ENCODE results near the gene RUNX2. TPM values are rescaled to one million over a fixed set of nuclear protein-coding genes. Genes with fewer than 3 reads are reported as not detected.

RUNX2 gene
- total RNA-seq, 1 experiment from 2014 or later, result 7.0 TPM

DNA sequence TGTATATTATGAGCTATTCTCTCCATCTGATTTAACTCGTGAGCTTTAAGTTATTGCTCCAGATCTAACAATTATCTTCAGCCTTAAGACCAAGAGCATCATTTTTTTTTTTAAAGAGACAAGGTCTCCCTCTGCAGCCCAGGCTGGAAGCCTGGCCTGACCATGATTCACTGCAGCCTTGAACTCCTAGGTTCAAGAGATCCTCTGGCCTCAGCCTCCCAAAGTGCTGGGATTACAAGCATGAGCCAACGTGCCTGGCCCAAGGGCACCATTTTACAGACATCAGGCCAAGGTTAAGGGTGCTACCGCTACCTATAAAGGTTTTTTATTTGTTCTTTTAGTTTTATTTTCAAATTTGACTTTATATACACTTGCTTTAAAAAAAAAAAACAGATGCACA lies 47.3 kb downstream of the RUNX2 start:
- Histone ChIP-seq H3K4me1 (ENCODE audit: control insufficient read depth, insufficient read depth, low read length) (peaks cover 15% of the 10 kb centered on the region), H3K4me3 (ENCODE audit: low read depth in 2 of 2, low read length in 2 of 2) (no peak overlapping the region), H3K9me3 (ENCODE audit: control insufficient read depth, insufficient read depth, low read depth, low read length) (no peaks in the 10 kb centered on the region), H3K27me3 (ENCODE audit: control insufficient read depth, insufficient read depth, low read length) (no peaks in the 10 kb centered on the region), H3K36me3 (ENCODE audit: control insufficient read depth, insufficient read depth, low read length) (no peaks in the 10 kb centered on the region), H3K27ac (ENCODE audit: low read length) (no peak overlapping the region)
- DNase-seq (ENCODE audit: low read depth, low spot score) (no peak), ATAC-seq (no peak)
- CTCF ChIA-PET, result no interaction called here
- BruUV-seq (replicated peaks), result no TSS peak
- in situ Hi-C loops (cut with HindIII; ENCODE audit: low pct_unique_long_range_greater_than_20kb, low sequenced_read_pairs), result no loop called here
- POLR2A ChIA-PET, result interaction anchor here (0.6 to 0.7 kb wide), 3 partner anchors 413 to 899 kb away, joined by 5 to 9 read pairs (median 6); no protein-coding TSS in a partner anchor
- intact Hi-C loops (cut with micrococcal nuclease; ENCODE audit: unreplicated experiment), result no loop called here
- TF ChIP-seq SIN3A (IDR thresholded peaks at IDR 0.05; ENCODE audit: borderline replicate concordance, insufficient read depth, low read depth, low read length) (no peak), POLR2AphosphoS5 (IDR thresholded peaks at IDR 0.05; ENCODE audit: low read depth, low read length) (no peak), TCF7L2 (IDR thresholded peaks at IDR 0.05; ENCODE audit: low read depth, low read length) (no peak)
- TF ChIP-seq, protein P1, sequence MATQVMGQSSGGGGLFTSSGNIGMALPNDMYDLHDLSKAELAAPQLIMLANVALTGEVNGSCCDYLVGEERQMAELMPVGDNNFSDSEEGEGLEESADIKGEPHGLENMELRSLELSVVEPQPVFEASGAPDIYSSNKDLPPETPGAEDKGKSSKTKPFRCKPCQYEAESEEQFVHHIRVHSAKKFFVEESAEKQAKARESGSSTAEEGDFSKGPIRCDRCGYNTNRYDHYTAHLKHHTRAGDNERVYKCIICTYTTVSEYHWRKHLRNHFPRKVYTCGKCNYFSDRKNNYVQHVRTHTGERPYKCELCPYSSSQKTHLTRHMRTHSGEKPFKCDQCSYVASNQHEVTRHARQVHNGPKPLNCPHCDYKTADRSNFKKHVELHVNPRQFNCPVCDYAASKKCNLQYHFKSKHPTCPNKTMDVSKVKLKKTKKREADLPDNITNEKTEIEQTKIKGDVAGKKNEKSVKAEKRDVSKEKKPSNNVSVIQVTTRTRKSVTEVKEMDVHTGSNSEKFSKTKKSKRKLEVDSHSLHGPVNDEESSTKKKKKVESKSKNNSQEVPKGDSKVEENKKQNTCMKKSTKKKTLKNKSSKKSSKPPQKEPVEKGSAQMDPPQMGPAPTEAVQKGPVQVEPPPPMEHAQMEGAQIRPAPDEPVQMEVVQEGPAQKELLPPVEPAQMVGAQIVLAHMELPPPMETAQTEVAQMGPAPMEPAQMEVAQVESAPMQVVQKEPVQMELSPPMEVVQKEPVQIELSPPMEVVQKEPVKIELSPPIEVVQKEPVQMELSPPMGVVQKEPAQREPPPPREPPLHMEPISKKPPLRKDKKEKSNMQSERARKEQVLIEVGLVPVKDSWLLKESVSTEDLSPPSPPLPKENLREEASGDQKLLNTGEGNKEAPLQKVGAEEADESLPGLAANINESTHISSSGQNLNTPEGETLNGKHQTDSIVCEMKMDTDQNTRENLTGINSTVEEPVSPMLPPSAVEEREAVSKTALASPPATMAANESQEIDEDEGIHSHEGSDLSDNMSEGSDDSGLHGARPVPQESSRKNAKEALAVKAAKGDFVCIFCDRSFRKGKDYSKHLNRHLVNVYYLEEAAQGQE (IDR thresholded peaks at IDR 0.05; ENCODE audit: insufficient read depth in 1 of 2, low read depth in 2 of 2, low read length in 1 of 2), result no peak
- TF ChIP-seq, protein P2, sequence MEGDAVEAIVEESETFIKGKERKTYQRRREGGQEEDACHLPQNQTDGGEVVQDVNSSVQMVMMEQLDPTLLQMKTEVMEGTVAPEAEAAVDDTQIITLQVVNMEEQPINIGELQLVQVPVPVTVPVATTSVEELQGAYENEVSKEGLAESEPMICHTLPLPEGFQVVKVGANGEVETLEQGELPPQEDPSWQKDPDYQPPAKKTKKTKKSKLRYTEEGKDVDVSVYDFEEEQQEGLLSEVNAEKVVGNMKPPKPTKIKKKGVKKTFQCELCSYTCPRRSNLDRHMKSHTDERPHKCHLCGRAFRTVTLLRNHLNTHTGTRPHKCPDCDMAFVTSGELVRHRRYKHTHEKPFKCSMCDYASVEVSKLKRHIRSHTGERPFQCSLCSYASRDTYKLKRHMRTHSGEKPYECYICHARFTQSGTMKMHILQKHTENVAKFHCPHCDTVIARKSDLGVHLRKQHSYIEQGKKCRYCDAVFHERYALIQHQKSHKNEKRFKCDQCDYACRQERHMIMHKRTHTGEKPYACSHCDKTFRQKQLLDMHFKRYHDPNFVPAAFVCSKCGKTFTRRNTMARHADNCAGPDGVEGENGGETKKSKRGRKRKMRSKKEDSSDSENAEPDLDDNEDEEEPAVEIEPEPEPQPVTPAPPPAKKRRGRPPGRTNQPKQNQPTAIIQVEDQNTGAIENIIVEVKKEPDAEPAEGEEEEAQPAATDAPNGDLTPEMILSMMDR (IDR thresholded peaks at IDR 0.05), result peak; percentile 10; the same call in 1 of the 2 replicates

DNA sequence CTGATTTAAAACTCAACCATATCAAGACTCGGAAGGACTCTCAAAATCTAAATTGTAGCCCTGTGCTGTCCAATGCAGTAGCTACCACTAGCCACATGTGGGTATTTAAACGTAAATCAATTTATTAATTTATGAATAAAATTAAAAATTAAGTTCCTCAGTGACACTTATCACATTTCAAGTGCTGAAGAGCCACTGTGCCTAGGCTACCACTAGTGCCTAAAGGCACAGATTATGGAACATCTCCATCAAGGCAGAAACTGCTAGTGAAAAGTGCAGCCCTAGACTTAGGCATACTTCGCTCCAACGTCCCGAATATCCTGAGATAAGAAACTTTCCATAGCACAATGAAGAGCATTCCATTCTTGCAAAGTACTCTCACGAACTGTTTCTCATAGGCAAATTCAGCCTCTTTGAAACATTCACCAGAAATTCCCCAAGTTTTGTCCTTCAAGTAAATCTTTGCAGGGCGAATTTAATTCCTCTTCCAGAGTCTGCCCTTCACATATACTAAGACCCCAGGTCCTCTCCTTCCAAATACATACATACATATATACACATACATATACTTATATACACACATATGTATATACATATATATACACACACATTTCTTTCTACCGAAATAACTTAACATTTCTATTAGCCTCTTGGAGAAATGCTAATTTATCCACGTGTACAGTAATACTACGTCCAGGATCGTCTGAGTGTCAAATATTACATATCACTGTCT lies 48.3 kb downstream of the RUNX2 start:
- TF ChIP-seq, protein P2 (IDR thresholded peaks at IDR 0.05), result no peak
- TF ChIP-seq POLR2AphosphoS5 (IDR thresholded peaks at IDR 0.05; ENCODE audit: low read depth, low read length) (no peak), SIN3A (IDR thresholded peaks at IDR 0.05; ENCODE audit: borderline replicate concordance, insufficient read depth, low read depth, low read length) (no peak), TCF7L2 (IDR thresholded peaks at IDR 0.05; ENCODE audit: low read depth, low read length) (no peak)
- TF ChIP-seq, protein P1 (IDR thresholded peaks at IDR 0.05; ENCODE audit: insufficient read depth in 1 of 2, low read depth in 2 of 2, low read length in 1 of 2), result no peak
- in situ Hi-C loops (cut with HindIII; ENCODE audit: low pct_unique_long_range_greater_than_20kb, low sequenced_read_pairs), result no loop called here
- ATAC-seq (no peak), DNase-seq (ENCODE audit: low read depth, low spot score) (no peak)
- Histone ChIP-seq H3K4me1 (ENCODE audit: control insufficient read depth, insufficient read depth, low read length) (peaks cover 15% of the 10 kb centered on the region), H3K27me3 (ENCODE audit: control insufficient read depth, insufficient read depth, low read length) (no peaks in the 10 kb centered on the region), H3K9me3 (ENCODE audit: control insufficient read depth, insufficient read depth, low read depth, low read length) (no peaks in the 10 kb centered on the region), H3K27ac (ENCODE audit: low read length) (peak overlapping the region; percentile 96), H3K36me3 (ENCODE audit: control insufficient read depth, insufficient read depth, low read length) (no peaks in the 10 kb centered on the region), H3K4me3 (ENCODE audit: low read depth in 2 of 2, low read length in 2 of 2) (peak overlapping the region; percentile 84 to 93)
- ChIA-PET CTCF (no interaction called here), POLR2A (interaction anchor here (0.7 kb wide), 2 partner anchors 412 to 901 kb away, joined by 6 to 9 read pairs; no protein-coding TSS in a partner anchor)
- BruUV-seq (replicated peaks), result no TSS peak
- intact Hi-C loops (cut with micrococcal nuclease; ENCODE audit: unreplicated experiment), result no loop called here
